Fibroblast of the aortic adventitia (primary cell): Measurements from ENCODE around the gene RAC3. TPM values are rescaled to one million over a fixed set of nuclear protein-coding genes. Genes with fewer than 3 reads are reported as not detected.

Experiments
- DNase-seq: peaks from one replicate; pipeline ENCODE4 v3.0.0-alpha.2; 2010; ENCODE audit warnings: low read depth
- H3K4me3 ChIP-seq: 2 replicates; pipeline ENCODE4 v1.5.1; 2011; ENCODE audit warnings: low read depth, mild to moderate bottlenecking, control low read depth, low read length, moderate library complexity
- total RNA-seq: library from RNA; depleted of rRNA; stranded (reverse); fragments of >200 nt; gene quantifications from 2 replicates; pipeline ENCODE4 v1.2.3, GENCODE V29; 2012; ENCODE audit warnings: low replicate concordance
- TF ChIP-seq, protein P1 (sequence below): IDR thresholded peaks from 2 replicates; pipeline ENCODE4 v1.5.1; 2011; ENCODE audit warnings: mild to moderate bottlenecking, low read length, control low read depth, inconsistent platforms; ENCODE audit not compliant: insufficient read depth

The RAC3 gene
- total RNA-seq, 1 donor: 6.2 TPM

DNA sequence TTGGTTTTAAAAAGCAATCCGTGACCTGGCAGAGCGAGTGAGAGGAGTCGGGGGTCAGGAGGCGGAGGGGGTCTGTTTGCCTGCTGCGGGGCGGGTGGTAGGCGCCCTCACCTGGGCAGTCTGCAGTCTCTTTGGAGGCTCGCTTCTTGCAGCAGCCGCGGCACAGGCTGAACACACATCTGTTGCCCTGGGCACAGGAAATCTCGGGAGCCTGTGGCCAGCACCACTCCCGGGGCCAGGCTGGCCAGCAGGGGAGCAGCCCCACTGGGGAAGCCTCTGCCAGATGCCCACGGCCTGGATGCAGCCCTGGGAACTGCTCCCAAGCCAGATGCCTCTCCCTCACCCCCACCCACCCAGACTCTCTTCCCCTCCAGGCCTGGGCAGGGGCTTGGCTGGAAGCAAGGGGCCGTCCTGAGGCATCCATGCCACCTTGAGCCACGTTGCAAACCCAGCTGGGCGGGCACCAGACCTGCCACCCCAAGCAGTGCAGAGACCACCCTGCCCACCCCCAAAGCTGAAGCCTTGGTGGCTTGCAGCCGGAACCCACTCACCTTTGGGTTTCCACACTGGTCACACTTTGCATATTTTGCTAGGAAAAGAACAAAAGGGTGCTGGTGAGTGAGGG, 26.9 kb downstream of the RAC3 start:
- no peak for DNase-seq
- TF ChIP-seq, protein P1, sequence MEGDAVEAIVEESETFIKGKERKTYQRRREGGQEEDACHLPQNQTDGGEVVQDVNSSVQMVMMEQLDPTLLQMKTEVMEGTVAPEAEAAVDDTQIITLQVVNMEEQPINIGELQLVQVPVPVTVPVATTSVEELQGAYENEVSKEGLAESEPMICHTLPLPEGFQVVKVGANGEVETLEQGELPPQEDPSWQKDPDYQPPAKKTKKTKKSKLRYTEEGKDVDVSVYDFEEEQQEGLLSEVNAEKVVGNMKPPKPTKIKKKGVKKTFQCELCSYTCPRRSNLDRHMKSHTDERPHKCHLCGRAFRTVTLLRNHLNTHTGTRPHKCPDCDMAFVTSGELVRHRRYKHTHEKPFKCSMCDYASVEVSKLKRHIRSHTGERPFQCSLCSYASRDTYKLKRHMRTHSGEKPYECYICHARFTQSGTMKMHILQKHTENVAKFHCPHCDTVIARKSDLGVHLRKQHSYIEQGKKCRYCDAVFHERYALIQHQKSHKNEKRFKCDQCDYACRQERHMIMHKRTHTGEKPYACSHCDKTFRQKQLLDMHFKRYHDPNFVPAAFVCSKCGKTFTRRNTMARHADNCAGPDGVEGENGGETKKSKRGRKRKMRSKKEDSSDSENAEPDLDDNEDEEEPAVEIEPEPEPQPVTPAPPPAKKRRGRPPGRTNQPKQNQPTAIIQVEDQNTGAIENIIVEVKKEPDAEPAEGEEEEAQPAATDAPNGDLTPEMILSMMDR: no peak
- H3K4me3 ChIP-seq: no peak overlapping the region

DNA sequence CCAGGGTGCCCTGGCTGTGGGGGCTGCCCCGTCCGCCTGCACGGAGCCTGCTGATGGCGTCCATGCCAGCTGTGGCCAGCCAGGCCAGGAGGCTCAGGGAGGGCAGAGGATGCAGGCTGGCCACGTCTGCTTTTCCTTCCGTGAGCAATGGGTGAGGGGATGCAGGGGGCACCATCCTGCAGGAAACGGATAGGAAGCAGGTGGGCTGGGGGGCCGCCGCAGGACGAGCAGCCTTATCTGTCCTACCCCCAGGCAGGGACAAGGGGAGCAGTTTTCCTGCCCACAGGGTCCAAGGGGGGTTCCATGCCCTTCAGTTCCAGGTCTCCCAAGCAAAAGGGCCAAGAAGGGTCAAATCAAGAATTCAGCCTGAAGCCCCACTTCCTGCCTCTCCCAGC, 27.4 kb downstream of the RAC3 start:
- no peak for DNase-seq
- no peak overlapping the region for H3K4me3 ChIP-seq
- TF ChIP-seq, protein P1: no peak

DNA sequence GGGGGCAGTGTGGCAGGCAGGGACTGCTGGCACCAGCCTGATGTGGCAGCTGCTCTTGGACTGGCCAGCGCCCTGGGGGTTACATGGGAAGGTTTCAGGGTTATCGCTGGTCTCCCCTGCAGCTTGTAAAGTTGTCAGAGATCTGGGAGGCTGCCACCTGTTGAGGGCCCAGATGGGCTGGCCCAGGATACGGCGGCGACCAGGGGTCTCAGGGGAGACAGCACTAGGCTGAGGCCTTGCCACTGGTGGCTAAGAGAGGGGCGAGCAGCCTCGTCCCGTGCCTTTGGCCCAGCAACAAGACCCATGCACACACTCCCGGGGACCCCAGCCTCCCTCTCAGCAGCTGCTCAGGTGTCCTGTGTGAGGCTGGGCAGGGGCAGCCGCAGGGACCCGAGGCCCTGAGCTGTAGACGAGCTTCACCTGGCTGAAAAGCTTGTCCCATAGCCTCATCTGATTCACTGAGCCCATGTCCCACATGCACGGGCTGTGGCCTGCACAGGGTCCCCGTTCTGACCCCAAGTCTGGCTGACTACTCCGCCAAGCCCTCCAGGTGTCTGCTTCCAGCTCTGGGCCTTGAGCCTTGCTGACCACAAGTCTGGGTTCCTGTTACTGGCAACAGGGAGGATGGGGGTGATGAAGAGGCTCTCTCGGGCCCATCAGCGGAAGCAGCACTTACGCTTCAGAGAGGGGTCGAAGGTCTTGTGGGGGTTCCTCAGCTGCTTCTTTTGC, 28.0 kb downstream of the RAC3 start:
- H3K4me3 ChIP-seq: no peak overlapping the region
- TF ChIP-seq, protein P1: no peak
- DNase-seq: no peak

GRCh38 chr17:82060001-82060380, 28.5 kb downstream of the RAC3 start:
- TF ChIP-seq, protein P1: no peak
- no peak for DNase-seq
- no peak overlapping the region for H3K4me3 ChIP-seq

GRCh38 chr17:82060614-82061013, 29.1 kb downstream of the RAC3 start:
- TF ChIP-seq, protein P1: no peak
- H3K4me3 ChIP-seq: no peak overlapping the region
- no peak for DNase-seq

DNA sequence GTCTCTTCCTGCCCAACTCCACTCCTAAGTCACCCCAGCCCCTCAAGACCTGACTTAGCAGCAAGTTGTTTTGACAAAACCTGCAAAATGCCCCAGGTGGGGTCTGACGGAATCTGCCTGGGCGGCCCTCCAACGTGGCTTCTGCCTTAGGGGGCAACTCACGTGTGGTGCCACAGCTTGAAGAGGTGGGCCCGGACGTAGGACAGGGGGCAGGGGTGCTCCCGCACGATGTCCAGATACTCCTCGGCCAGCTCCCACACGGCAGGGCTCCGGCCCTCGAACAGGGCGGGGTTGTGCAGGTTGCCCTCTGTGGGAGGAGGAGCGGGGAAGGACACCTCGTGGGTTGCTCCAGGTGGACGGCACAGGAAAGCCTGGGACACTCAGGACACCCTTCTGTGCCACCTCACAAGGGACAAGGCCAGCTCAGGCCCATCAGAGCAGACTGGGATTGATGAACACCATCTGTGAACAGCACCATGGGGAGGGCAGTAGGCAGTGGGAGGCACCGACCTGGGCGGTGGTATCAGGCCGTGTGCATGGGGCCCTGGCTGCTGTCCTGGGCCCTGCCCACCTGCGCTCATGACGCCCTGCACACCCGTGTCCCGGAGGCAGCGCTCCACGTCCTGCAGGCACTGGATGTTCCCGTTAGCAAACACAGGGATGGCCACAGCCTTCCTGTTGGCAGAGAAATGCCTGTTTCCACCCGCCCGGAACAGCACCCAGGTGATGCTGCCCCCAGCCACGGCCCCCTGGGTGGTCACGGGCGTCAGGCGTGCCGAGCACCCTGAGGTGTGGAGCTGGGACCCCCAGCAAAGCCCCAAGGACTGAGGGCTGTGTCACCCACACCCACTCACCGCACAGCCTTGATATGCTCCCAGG, 29.8 kb downstream of the RAC3 start:
- TF ChIP-seq, protein P1: no peak
- DNase-seq: no peak
- no peak overlapping the region for H3K4me3 ChIP-seq
